Fibroblast of skin of right quadriceps (primary cell): ENCODE results near the gene PRPF6.

Source experiments
- DNase-seq: peaks from one replicate; pipeline ENCODE4 v3.0.0-alpha.2; 2013

The PRPF6 gene, protein sequence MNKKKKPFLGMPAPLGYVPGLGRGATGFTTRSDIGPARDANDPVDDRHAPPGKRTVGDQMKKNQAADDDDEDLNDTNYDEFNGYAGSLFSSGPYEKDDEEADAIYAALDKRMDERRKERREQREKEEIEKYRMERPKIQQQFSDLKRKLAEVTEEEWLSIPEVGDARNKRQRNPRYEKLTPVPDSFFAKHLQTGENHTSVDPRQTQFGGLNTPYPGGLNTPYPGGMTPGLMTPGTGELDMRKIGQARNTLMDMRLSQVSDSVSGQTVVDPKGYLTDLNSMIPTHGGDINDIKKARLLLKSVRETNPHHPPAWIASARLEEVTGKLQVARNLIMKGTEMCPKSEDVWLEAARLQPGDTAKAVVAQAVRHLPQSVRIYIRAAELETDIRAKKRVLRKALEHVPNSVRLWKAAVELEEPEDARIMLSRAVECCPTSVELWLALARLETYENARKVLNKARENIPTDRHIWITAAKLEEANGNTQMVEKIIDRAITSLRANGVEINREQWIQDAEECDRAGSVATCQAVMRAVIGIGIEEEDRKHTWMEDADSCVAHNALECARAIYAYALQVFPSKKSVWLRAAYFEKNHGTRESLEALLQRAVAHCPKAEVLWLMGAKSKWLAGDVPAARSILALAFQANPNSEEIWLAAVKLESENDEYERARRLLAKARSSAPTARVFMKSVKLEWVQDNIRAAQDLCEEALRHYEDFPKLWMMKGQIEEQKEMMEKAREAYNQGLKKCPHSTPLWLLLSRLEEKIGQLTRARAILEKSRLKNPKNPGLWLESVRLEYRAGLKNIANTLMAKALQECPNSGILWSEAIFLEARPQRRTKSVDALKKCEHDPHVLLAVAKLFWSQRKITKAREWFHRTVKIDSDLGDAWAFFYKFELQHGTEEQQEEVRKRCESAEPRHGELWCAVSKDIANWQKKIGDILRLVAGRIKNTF

GRCh38 chr20:63980806-63981728 is at the start of gene PRPF6:
PRPF6 (plus strand) TSS chr20:63981132; CDS start chr20:63981246, 114 bp downstream.
- DNase-seq: peak; percentile 94

DNA sequence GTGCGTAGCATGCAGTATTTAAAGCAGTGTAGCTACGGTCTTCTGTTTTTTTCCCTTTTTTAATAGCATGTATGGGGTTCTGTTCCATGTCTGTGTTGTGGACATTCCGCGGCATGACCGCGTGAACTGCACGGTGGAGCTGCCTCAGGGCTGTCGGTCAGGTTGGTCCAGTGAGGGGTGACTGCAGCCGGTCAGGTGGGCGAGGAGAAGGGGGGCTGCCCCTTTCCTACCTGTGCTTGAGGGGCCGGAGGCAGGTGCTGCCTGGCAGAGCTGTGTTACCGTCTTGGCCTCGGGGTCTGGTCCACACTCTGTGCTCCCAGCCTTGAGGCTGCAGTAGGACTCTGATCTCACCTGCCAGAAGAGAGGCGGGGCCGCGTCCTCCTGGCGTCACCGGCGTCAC is 49.2 kb upstream of the PRPF6 start:
- DNase-seq: no peak

GRCh38 chr20:63932606-63933160 is 48.2 kb upstream of the PRPF6 start:
- no peak for DNase-seq

- DNase-seq: no peak
Observed at GRCh38 chr20:63933646-63934045, 47.3 kb upstream of the PRPF6 start.

DNA sequence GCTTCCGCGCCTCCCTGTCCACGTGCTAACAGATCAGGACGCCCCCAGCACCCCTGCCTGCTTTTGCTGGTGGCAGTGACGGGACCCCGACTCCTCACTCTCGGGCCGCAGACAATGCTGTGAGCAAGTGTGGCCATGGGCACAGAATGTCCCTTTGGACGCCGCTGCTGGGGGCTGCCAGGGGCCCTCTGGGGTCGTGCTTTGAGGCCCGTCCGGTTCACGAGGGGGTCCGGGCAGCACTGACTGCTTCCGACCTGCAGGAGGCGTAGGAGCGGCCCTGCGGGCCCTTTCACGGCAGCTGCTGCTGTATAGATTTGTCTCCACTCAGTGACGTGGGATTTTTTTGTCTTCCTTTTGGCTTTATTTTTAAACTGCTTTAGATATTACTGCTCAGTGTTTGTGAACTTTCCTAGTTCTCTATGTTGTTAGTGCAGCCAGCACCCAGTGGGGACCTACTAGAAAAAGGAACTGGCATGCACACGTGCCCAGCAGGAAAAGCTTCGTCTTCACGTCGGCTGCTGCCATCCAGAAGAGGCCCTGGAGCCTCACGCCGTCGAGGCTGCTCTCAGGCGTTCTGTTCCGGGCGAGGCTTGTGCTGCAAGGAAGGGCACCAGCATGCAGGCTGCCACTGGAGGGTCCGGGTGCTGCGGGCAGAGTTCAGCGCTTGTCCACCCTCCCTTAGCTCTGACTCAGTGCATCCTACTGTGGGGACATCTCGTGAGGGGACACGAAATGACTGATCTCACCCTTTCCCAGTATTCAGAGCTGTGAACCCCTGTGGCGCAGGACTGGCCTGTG is 46.5 kb upstream of the PRPF6 start:
- DNase-seq: no peak

DNA sequence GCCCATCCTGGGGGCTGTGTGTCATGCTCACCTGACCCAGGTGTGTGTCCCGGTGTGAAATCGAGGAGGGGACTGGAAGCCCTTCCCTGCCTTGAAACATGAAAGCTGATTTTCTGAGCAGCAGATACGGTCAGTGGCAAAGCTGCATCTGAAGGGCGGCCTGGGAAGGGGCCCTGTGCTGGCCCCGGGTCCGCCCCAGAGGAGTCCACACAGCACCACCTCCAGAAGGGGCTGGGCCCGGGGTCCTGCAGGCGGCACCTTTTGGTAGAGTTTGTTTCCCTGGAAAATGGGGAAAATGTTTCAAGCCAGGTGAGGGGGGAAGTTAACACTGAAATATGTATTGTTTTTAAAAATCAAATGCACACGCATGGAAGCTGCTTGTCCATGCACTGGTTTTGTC is 45.5 kb upstream of the PRPF6 start:
- DNase-seq: no peak

DNA sequence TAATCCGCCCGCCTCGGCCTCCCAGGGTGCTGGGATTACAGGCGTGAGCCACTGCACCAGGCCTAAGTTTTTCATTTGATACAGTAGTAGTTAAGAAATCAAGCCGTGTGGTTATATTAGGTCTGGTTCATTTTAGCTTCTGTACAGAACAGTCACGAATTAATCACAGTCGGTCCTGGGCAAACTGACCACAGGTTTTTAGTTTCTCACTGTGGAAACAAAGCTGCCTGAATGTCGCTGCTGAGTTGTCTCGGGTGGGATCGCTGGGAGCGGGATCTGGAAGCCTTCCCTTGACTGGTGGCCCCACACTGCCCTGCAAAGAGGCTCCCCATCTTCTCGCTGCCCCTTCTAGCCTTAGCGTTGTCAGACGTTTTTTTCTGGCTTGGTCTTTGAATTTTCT is 43.3 kb upstream of the PRPF6 start:
- no peak for DNase-seq

DNA sequence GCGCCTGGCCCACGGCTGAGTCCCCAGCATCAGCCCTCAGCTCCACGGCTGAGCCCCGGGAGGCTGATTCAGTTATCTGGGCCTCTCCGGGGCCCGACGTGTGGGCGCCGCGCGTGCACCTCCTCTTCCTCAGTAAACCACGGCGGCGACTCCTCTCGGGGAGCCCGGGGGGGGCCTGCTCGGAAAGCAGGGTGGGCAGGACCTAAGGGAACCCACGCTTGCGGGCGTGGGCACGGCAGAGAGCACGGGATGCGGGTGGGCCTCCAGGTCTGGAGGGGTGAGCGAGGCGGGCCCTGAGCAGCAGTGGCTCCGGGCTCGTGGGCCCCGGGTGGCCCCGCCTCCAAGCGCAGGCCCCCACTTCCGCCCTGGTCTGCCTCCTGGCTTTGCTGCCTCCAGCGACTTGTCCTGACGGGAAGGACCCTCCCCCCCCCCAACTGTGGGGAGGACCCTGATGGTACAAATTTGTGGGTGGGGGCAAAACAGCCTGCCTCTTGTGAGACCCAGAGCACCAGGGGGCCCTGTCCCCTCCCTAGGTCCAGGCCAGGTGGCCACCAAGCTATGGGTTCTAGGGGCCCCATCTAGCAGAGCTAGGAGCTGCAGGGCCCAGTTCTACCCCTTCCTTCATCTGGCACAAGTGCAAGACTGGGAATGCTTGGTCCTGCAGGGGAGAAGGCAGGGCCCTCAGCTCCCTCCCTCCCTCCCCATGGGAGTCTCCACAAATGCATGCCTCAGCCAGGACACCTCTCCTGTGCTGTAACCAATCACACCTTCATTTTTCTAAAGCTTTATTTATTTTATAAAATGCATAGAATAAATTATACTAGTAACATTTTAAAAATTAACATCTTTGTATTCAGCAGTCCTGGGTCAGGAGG is 41.6 kb upstream of the PRPF6 start:
- no peak for DNase-seq

DNA sequence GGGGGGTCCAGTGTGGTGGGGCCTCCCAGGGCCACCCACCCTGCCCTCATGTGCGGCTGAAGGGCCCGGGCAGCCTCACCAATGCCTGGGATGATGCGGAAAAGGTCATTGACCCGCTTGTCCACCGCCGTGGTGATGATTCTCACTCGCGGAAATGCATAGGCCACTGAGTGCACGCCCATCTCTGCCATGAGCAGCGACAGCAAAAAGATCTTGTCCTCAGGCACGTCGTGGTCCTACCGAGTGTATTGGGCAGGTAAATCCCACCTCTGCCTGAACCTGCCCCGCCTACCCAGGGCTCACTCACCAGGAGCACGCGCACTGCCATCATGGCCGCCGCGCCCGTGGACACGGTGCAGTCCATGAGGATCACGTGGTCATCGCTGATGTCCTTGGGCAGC is 40.9 kb upstream of the PRPF6 start:
- no peak for DNase-seq

- DNase-seq: no peak
Observed at GRCh38 chr20:63940472-63941266, 40.3 kb upstream of the PRPF6 start.

DNA sequence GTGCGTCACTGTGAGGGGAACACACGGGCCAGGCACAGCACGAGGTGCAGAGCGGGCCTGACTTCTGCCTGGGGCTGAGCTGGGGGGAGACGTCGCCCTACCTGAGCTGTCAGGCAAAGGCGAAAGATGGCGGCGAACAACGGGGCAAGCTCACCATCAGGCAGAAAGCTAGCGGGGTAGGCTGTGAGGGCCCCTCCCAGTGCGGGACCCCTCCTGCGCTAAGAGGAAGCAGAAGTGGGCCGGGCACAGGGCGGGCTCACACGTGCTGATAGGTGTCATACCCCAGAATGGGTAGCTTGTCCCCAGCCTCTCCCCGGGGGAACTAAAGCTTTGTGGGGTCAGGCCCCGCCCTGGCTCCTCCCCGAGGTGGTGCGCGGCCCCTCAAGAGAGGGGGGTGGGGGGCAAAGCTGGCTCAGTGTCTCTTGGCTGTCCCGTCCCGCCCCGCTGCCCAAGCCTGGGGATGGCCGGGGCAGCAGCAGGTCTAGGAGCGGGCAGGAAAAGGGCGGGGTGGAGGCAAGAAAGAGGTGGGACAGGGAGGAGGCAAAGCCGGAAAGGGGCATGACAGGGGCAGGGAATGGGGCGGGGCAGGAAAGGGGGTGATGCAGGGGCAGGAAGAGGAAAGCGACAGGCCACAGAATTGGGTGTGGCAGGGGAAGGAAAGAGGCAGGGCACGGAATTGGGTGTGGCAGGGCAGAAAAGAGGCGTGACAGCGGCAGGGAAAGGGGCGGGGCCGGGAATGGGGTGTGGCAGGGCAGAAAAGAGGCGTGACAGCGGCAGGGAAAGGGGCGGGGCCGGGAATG is 39.5 kb upstream of the PRPF6 start:
- DNase-seq: no peak

DNA sequence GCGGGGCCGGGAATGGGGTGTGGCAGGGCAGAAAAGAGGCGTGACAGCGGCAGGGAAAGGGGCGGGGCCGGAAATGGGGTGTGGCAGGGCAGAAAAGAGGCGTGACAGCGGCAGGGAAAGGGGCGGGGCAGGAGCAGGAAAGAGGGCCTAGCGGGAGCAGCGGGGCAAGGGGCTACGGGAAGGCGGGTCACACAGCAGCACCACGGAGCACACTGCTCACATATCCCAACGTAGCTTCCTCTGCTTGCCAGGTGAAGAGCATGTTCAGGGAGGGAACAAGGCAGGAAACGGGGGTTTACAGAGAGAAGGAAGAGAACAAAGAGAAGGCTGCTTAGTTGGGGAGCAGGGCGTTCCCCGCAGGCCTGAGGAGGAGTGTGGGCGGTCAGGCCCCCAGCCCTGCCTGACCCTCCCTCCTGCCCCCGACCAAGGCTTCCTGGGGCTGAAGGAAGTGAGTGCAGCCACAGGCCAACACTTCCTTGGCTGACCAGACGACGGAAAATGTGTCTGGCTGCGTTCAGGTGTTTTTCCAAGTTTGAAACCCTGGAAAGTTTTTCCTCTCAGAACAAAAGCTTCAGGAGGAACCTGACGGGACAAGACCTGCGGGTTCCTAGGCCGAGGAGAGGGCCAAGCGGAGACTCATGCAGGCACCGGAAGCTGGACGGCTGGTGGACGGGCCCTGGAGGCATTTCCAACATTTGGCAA is 38.5 kb upstream of the PRPF6 start:
- peak; percentile 27 for DNase-seq

GRCh38 chr20:63942969-63943807 is 37.7 kb upstream of the PRPF6 start:
- no peak for DNase-seq

- no peak for DNase-seq
Observed at GRCh38 chr20:63943808-63944077, 37.2 kb upstream of the PRPF6 start.

GRCh38 chr20:63944078-63944941 is 36.6 kb upstream of the PRPF6 start:
- DNase-seq: no peak

GRCh38 chr20:63945031-63945658 is 35.8 kb upstream of the PRPF6 start:
- no peak for DNase-seq
